SK-N-MC (cell line): ENCODE results near the gene PRR35.
A peak's percentile ranks its signal among the peaks of the same experiment; 100 is the strongest.

ENCODE experiments used
- DNase-seq: peaks from one replicate; pipeline ENCODE4 v3.0.0-alpha.2; 2011; ENCODE audit warnings: low read depth, low spot score
- H3K27ac ChIP-seq: fragments of 200-600 bp; sonication (generic); 2 replicates; pipeline ENCODE4 v1.5.1; 2016; ENCODE audit warnings: mixed run types
- H3K36me3 ChIP-seq: fragments of 200-600 bp; sonication (generic); 2 replicates; pipeline ENCODE4 v1.6.1; 2017; ENCODE audit warnings: antibody characterized with exemption, low read length, mixed read lengths; ENCODE audit not compliant: insufficient read depth
- H3K4me3 ChIP-seq: fragments of 200-600 bp; sonication (generic); 2 replicates; pipeline ENCODE4 v1.5.1; 2016
- H3K9ac ChIP-seq: fragments of 200-600 bp; sonication (generic); 2 replicates; pipeline ENCODE4 v1.8.0; 2017; ENCODE audit warnings: mixed run types, mixed read lengths; ENCODE audit not compliant: insufficient read length
- H3K9me3 ChIP-seq: fragments of 200-600 bp; sonication (generic); 2 replicates; pipeline ENCODE4 v1.6.1; 2017; ENCODE audit warnings: low read depth, mild to moderate bottlenecking, antibody characterized with exemption, low read length, moderate library complexity, mixed read lengths
- EZH2 ChIP-seq: fragments of 200-600 bp; sonication (generic); IDR thresholded peaks from one replicate; pipeline ENCODE4 v1.6.1; 2017; ENCODE audit warnings: antibody characterized with exemption
- FOXP2 ChIP-seq: optimal IDR thresholded peaks from 2 replicates; pipeline ENCODE3; 2011; ENCODE audit warnings: mild to moderate bottlenecking, moderate library complexity; ENCODE audit not compliant: insufficient read depth; ENCODE audit errors: extremely low read length, control extremely low read depth
- POLR2AphosphoS5 ChIP-seq: IDR thresholded peaks from 2 replicates; pipeline ENCODE4 v1.6.1; 2012; ENCODE audit warnings: mild to moderate bottlenecking, low read depth, low read length, borderline replicate concordance

Gene PRR35

GRCh38 chr16:578870-579405 is 18.7 kb downstream of the PRR35 start:
- no peak overlapping the region; the same call in 1 of the 2 replicates for H3K4me3 ChIP-seq
- H3K9me3 ChIP-seq: no peaks in the 10 kb centered on the region
- H3K27ac ChIP-seq: no peak overlapping the region
- TF ChIP-seq EZH2 (no peak), POLR2AphosphoS5 (0 out of 2 replicates have a peak, but pooled peaks have one; percentile 12), FOXP2 (no peak)
- H3K36me3 ChIP-seq: no peaks in the 10 kb centered on the region; the same call in 1 of the 2 replicates
- no peak for DNase-seq
- no peak overlapping the region for H3K9ac ChIP-seq

GRCh38 chr16:580141-580945 is 20.1 kb downstream of the PRR35 start:
- no peak overlapping the region for H3K9ac ChIP-seq

GRCh38 chr16:580946-581498 is 20.8 kb downstream of the PRR35 start:
- no peaks in the 10 kb centered on the region for H3K36me3 ChIP-seq
- no peak overlapping the region for H3K9ac ChIP-seq
- H3K4me3 ChIP-seq: no peak overlapping the region
- DNase-seq: no peak
- H3K9me3 ChIP-seq: no peaks in the 10 kb centered on the region
- no peak for TF ChIP-seq EZH2
- no peak for TF ChIP-seq POLR2AphosphoS5
- no peak for TF ChIP-seq FOXP2
- no peak overlapping the region for H3K27ac ChIP-seq

More at GRCh38 chr16:580141-580945, 20.1 kb downstream of the PRR35 start:
- DNase-seq: no peak
- TF ChIP-seq POLR2AphosphoS5 (no peak), FOXP2 (no peak), EZH2 (no peak)
- Histone ChIP-seq H3K9me3 (no peaks in the 10 kb centered on the region), H3K36me3 (no peaks in the 10 kb centered on the region), H3K27ac (no peak overlapping the region), H3K4me3 (no peak overlapping the region)

- no peak for DNase-seq
- Histone ChIP-seq H3K4me3 (no peak overlapping the region), H3K9ac (no peak overlapping the region), H3K36me3 (no peaks in the 10 kb centered on the region), H3K9me3 (no peaks in the 10 kb centered on the region), H3K27ac (no peak overlapping the region)
- TF ChIP-seq EZH2 (no peak), FOXP2 (no peak), POLR2AphosphoS5 (no peak)
These were observed 22.0 kb downstream of the PRR35 start for GRCh38 chr16:582218-582613.

GRCh38 chr16:582614-583331 is 22.6 kb downstream of the PRR35 start:
- Histone ChIP-seq H3K36me3 (no peaks in the 10 kb centered on the region), H3K27ac (no peak overlapping the region), H3K4me3 (no peak overlapping the region), H3K9me3 (no peaks in the 10 kb centered on the region), H3K9ac (no peak overlapping the region)
- TF ChIP-seq POLR2AphosphoS5 (no peak), EZH2 (no peak), FOXP2 (no peak)
- no peak for DNase-seq

- Histone ChIP-seq H3K9ac (no peak overlapping the region), H3K36me3 (no peaks in the 10 kb centered on the region), H3K9me3 (no peaks in the 10 kb centered on the region), H3K27ac (no peak overlapping the region), H3K4me3 (no peak overlapping the region)
- no peak for DNase-seq
- no peak for TF ChIP-seq EZH2
- no peak for TF ChIP-seq FOXP2
- no peak for TF ChIP-seq POLR2AphosphoS5
These were observed 23.2 kb downstream of the PRR35 start for GRCh38 chr16:583470-583814.

- Histone ChIP-seq H3K27ac (no peak overlapping the region), H3K9me3 (no peaks in the 10 kb centered on the region), H3K4me3 (no peak overlapping the region), H3K9ac (no peak overlapping the region), H3K36me3 (no peaks in the 10 kb centered on the region)
- no peak for DNase-seq
- TF ChIP-seq POLR2AphosphoS5 (peak; percentile 28; the same call in 1 of the 2 replicates), EZH2 (no peak)
These were observed 23.8 kb downstream of the PRR35 start for GRCh38 chr16:583815-584591.

GRCh38 chr16:585351-585750 is 25.2 kb downstream of the PRR35 start:
- H3K4me3 ChIP-seq: no peak overlapping the region
- no peaks in the 10 kb centered on the region for H3K9me3 ChIP-seq
- no peak for DNase-seq
- no peak overlapping the region for H3K9ac ChIP-seq
- no peaks in the 10 kb centered on the region for H3K36me3 ChIP-seq
- H3K27ac ChIP-seq: no peak overlapping the region
- no peak for TF ChIP-seq FOXP2
- 0 out of 2 replicates have a peak, but pooled peaks have one; percentile 12 for TF ChIP-seq POLR2AphosphoS5
- no peak for TF ChIP-seq EZH2
